Measurements from ENCODE around the gene IGF2R. TPM values are rescaled to one million over a fixed set of nuclear protein-coding genes. Genes with fewer than 3 reads are reported as not detected.

Gene IGF2R
- total and polyA plus RNA-seq, 2 of the 13 experiments (the other 11 are each of a cell fraction or from before 2014, with no cell fraction given): 38.3 to 70.0 TPM

- H3K79me2 ChIP-seq (ENCODE audit: insufficient read depth, low read length): no peaks in the 10 kb centered on the region
- H3K4me2 ChIP-seq (ENCODE audit: low read depth, low read length): no peak overlapping the region
- WGBS (ENCODE audit: low lambda C conversion rate): 98% methylated on average over 8 of the region's 8 CpGs
- H3K4me3 ChIP-seq (replicated peaks in 1 of 3; ENCODE audit: insufficient read depth in 1 of 3, low read depth in 2 of 3, low read length in 3 of 3): no peak overlapping the region
- no TSS peak for BruUV-seq (replicated peaks)
- H3K27ac ChIP-seq (ENCODE audit: extremely low read length, insufficient read depth, low read length): no peak overlapping the region
- H3K36me3 ChIP-seq (replicated peaks in 1 of 2; ENCODE audit: control insufficient read depth in 1 of 2, insufficient read depth in 2 of 2, low read length in 2 of 2): peaks cover 57 to 93% of the 10 kb centered on the region in 2 experiments
- no peaks in the 10 kb centered on the region for H3K4me1 ChIP-seq (ENCODE audit: insufficient read depth, low read length)
- no peak overlapping the region for H2AFZ ChIP-seq (ENCODE audit: low read length)
- no peaks in the 10 kb centered on the region for H4K20me1 ChIP-seq (ENCODE audit: insufficient read depth, low read length)
- in situ Hi-C loops (cut with HindIII; ENCODE audit: extremely low pct_ligation_motif_present, low pct_unique_long_range_greater_than_20kb): no loop called here
- TF ChIP-seq ATF3 (CRISPR knock-in tag; IDR thresholded peaks at IDR 0.05): no peak
- TF ChIP-seq GATA4 (IDR thresholded peaks at IDR 0.05; ENCODE audit: borderline replicate concordance, low read depth): no peak
- no peak for TF ChIP-seq NFAT5 (CRISPR knock-in tag; IDR thresholded peaks at IDR 0.05)
- TF ChIP-seq JUN (CRISPR knock-in tag; IDR thresholded peaks at IDR 0.05): no peak
- TF ChIP-seq CENPT (CRISPR knock-in tag; IDR thresholded peaks at IDR 0.05; ENCODE audit: low read depth): no peak
- no peak for TF ChIP-seq MAZ (IDR thresholded peaks at IDR 0.05; ENCODE audit: borderline replicate concordance, low read depth, low read length)
- TF ChIP-seq MAZ (CRISPR knock-in tag; IDR thresholded peaks at IDR 0.05; ENCODE audit: low read depth): no peak
- intact Hi-C loops (cut with micrococcal nuclease; ENCODE audit: unreplicated experiment): no loop called here
- POLR2A ChIA-PET: no interaction called here
- FAIRE-seq: no peak
- DNase-seq (ENCODE audit: low spot score): no peak
- no peaks in the 10 kb centered on the region for H3K27me3 ChIP-seq (ENCODE audit: control insufficient read depth in 1 of 2, insufficient read depth in 2 of 2, low read length in 2 of 2)
- H3K9me3 ChIP-seq (ENCODE audit: low read length): no peaks in the 10 kb centered on the region
- CTCF ChIA-PET (ENCODE audit: low intra/inter-chr PET ratio, low total read pairs): no interaction called here
- H3K9ac ChIP-seq (ENCODE audit: insufficient read depth, low read depth, low read length): no peak overlapping the region
- no peak for ATAC-seq
These were observed 62.6 kb downstream of the IGF2R start for GRCh38 chr6:160031442-160031841.

Data from HepG2 (cell line).